ENCODE measurements around the gene DCTPP1.
A peak's percentile ranks its signal among the peaks of the same experiment; 100 is the strongest.

The DCTPP1 gene

GRCh38 chr16:30395992-30396585 is 33.7 kb downstream of the DCTPP1 start:
- Histone ChIP-seq H2BK15ac (ENCODE audit: low read depth, poor library complexity, severe bottlenecking) (no peak overlapping the region), H3K14ac (ENCODE audit: low read length in 2 of 2) (peak overlapping the region in 1 of 2 experiments; percentile 92), H2AK5ac (ENCODE audit: low read length, severe bottlenecking) (no peak overlapping the region), H3K9me3 (ENCODE audit: control insufficient read depth, low read length) (no peaks in the 10 kb centered on the region), H2BK120ac (ENCODE audit: low read depth, low read length) (no peak overlapping the region), H3K4ac (ENCODE audit: low read depth in 1 of 2, low read length in 2 of 2) (peak overlapping the region in 1 of 2 experiments; percentile 71), H3K23ac (ENCODE audit: low read length in 2 of 2) (peak overlapping the region in 1 of 2 experiments; percentile 95), H3K18ac (ENCODE audit: low read depth in 1 of 2, low read length in 2 of 2) (peak overlapping the region in 1 of 2 experiments; percentile 90), H3K4me3 (ENCODE audit: insufficient read depth in 1 of 2, low read depth in 1 of 2, low read length in 2 of 2) (peak overlapping the region; percentile 93 to 95), H4K8ac (ENCODE audit: low read length) (peak overlapping the region; percentile 73), H3K27ac (ENCODE audit: low read length, poor library complexity, severe bottlenecking) (peak overlapping the region; percentile 42), H2AFZ (ENCODE audit: low read depth, low read length) (peak overlapping the region; percentile 93), H3K79me1 (replicated peaks; ENCODE audit: low read length, poor library complexity, severe bottlenecking) (peaks cover 15% of the 10 kb centered on the region), H3K27me3 (ENCODE audit: control insufficient read depth in 1 of 2, insufficient read depth in 1 of 2, low read length in 2 of 2) (no peaks in the 10 kb centered on the region), H4K91ac (ENCODE audit: low read length) (no peak overlapping the region), H2BK12ac (ENCODE audit: low read length in 2 of 2) (peak overlapping the region in 1 of 2 experiments; percentile 73), H3K4me1 (ENCODE audit: control insufficient read depth, insufficient read depth, low read depth, low read length) (peaks cover 18% of the 10 kb centered on the region), H3K4me2 (ENCODE audit: low read length, poor library complexity, severe bottlenecking) (peak overlapping the region; percentile 97), H3K9ac (ENCODE audit: low read length) (peak overlapping the region; percentile 96), H2BK5ac (ENCODE audit: low read depth, low read length, poor library complexity, severe bottlenecking) (no peak overlapping the region), H3K36me3 (ENCODE audit: control insufficient read depth in 1 of 2, insufficient read depth in 2 of 2, low read depth in 1 of 2, low read length in 2 of 2) (peaks cover 13 to 22% of the 10 kb centered on the region in 2 experiments)
- DNase-seq = no peak
- WGBS = 19% methylated on average over 12 of the region's 13 CpGs

- Histone ChIP-seq H3K36me3 (ENCODE audit: control insufficient read depth in 1 of 2, insufficient read depth in 2 of 2, low read depth in 1 of 2, low read length in 2 of 2) (peaks cover 13 to 22% of the 10 kb centered on the region in 2 experiments), H2BK5ac (ENCODE audit: low read depth, low read length, poor library complexity, severe bottlenecking) (no peak within 1 kb of the TSS), H3K4me2 (ENCODE audit: low read length, poor library complexity, severe bottlenecking) (peak within 1 kb of the TSS; percentile 97), H3K9me3 (ENCODE audit: control insufficient read depth, low read length) (no peaks in the 10 kb centered on the region), H3K18ac (ENCODE audit: low read depth in 1 of 2, low read length in 2 of 2) (peak within 1 kb of the TSS; percentile 72 to 95), H3K4me3 (ENCODE audit: insufficient read depth in 1 of 2, low read depth in 1 of 2, low read length in 2 of 2) (peak within 1 kb of the TSS; percentile 93 to 95), H3K4me1 (ENCODE audit: control insufficient read depth, insufficient read depth, low read depth, low read length) (peaks cover 18% of the 10 kb centered on the region), H2AK5ac (ENCODE audit: low read length, severe bottlenecking) (peak within 1 kb of the TSS; percentile 24), H2BK12ac (ENCODE audit: low read length in 2 of 2) (peak within 1 kb of the TSS in 1 of 2 experiments; percentile 73), H3K14ac (ENCODE audit: low read length in 2 of 2) (peak within 1 kb of the TSS in 1 of 2 experiments; percentile 92), H3K4ac (ENCODE audit: low read depth in 1 of 2, low read length in 2 of 2) (peak within 1 kb of the TSS; percentile 66 to 78), H2BK15ac (ENCODE audit: low read depth, poor library complexity, severe bottlenecking) (peak within 1 kb of the TSS; percentile 58), H4K91ac (ENCODE audit: low read length) (peak within 1 kb of the TSS; percentile 53), H2BK120ac (ENCODE audit: low read depth, low read length) (peak within 1 kb of the TSS; percentile 50), H3K27me3 (ENCODE audit: control insufficient read depth in 1 of 2, insufficient read depth in 1 of 2, low read length in 2 of 2) (no peaks in the 10 kb centered on the region), H3K23ac (ENCODE audit: low read length in 2 of 2) (peak within 1 kb of the TSS in 1 of 2 experiments; percentile 95), H4K8ac (ENCODE audit: low read length) (peak within 1 kb of the TSS; percentile 83), H3K27ac (ENCODE audit: low read length, poor library complexity, severe bottlenecking) (peak within 1 kb of the TSS; percentile 77), H2AFZ (ENCODE audit: low read depth, low read length) (peak within 1 kb of the TSS; percentile 93), H3K9ac (ENCODE audit: low read length) (peak within 1 kb of the TSS; percentile 96), H3K79me1 (replicated peaks; ENCODE audit: low read length, poor library complexity, severe bottlenecking) (peaks cover 15% of the 10 kb centered on the region)
- DNase-seq = peak; percentile 90
- under 1% methylated on average over 82 of the region's 103 CpGs for WGBS
Observed at GRCh38 chr16:30395155-30395991, 34.5 kb downstream of the DCTPP1 start, which contains the start of gene ZNF48. Gene ZNF48 (plus strand): TSS chr16:30395420. CDS start chr16:30395795, 375 bp downstream.

- Histone ChIP-seq H3K79me1 (replicated peaks; ENCODE audit: low read length, poor library complexity, severe bottlenecking) (peaks cover 15% of the 10 kb centered on the region), H3K4ac (ENCODE audit: low read depth in 1 of 2, low read length in 2 of 2) (peak overlapping the region; percentile 66 to 78), H2BK15ac (ENCODE audit: low read depth, poor library complexity, severe bottlenecking) (no peak overlapping the region), H3K4me3 (ENCODE audit: insufficient read depth in 1 of 2, low read depth in 1 of 2, low read length in 2 of 2) (peak overlapping the region; percentile 93 to 95), H2AK5ac (ENCODE audit: low read length, severe bottlenecking) (peak overlapping the region; percentile 24), H3K14ac (ENCODE audit: low read length in 2 of 2) (peak overlapping the region in 1 of 2 experiments; percentile 72), H4K91ac (ENCODE audit: low read length) (peak overlapping the region; percentile 30), H3K9ac (ENCODE audit: low read length) (peak overlapping the region; percentile 96), H3K4me2 (ENCODE audit: low read length, poor library complexity, severe bottlenecking) (peak overlapping the region; percentile 74), H2BK12ac (ENCODE audit: low read length in 2 of 2) (no peak overlapping the region), H2AFZ (ENCODE audit: low read depth, low read length) (peak overlapping the region; percentile 64), H2BK5ac (ENCODE audit: low read depth, low read length, poor library complexity, severe bottlenecking) (no peak overlapping the region), H3K27me3 (ENCODE audit: control insufficient read depth in 1 of 2, insufficient read depth in 1 of 2, low read length in 2 of 2) (no peaks in the 10 kb centered on the region), H4K8ac (ENCODE audit: low read length) (peak overlapping the region; percentile 83), H3K18ac (ENCODE audit: low read depth in 1 of 2, low read length in 2 of 2) (peak overlapping the region; percentile 72 to 95), H3K9me3 (ENCODE audit: control insufficient read depth, low read length) (no peaks in the 10 kb centered on the region), H3K36me3 (ENCODE audit: control insufficient read depth in 1 of 2, insufficient read depth in 2 of 2, low read depth in 1 of 2, low read length in 2 of 2) (peaks cover 13 to 22% of the 10 kb centered on the region in 2 experiments), H3K27ac (ENCODE audit: low read length, poor library complexity, severe bottlenecking) (peak overlapping the region; percentile 77), H3K23ac (ENCODE audit: low read length in 2 of 2) (peak overlapping the region in 1 of 2 experiments; percentile 63), H3K4me1 (ENCODE audit: control insufficient read depth, insufficient read depth, low read depth, low read length) (peaks cover 13% of the 10 kb centered on the region), H2BK120ac (ENCODE audit: low read depth, low read length) (peak overlapping the region; percentile 50)
- WGBS = 2% methylated on average over 21 of the region's 31 CpGs
- DNase-seq = peak; percentile 80
Observed at GRCh38 chr16:30394592-30395154, 35.2 kb downstream of the DCTPP1 start.

Measured in mesenchymal stem cell (in vitro differentiated cells and primary cell).